Heart right ventricle (tissue), 16 donors: ENCODE measurements around the gene ANKRD13B. TPM values are rescaled to one million over a fixed set of nuclear protein-coding genes. Genes with fewer than 3 reads are reported as not detected.
A peak's percentile ranks its signal among the peaks of the same experiment; 100 is the strongest.

Experiments used
- ATAC-seq, 8 donors: fragments of 200-7000 bp; cut with Tn5 transposase; one replicate each; pipeline ENCODE4 v1.9.1; 2020; ENCODE audit warnings: mild to moderate bottlenecking in 8 of 8, moderate library complexity in 8 of 8, moderate number of reproducible peaks in 1 of 8
- DNase-seq, 2 donors: peaks; one replicate each; pipeline ENCODE4 v3.0.0-alpha.2; 2020
- H3K27ac ChIP-seq, 10 donors: fragments of 200-600 bp; sonication (generic) in 2 of 10; one replicate each; pipeline versions ENCODE4 v1.5.0 to v1.8.0; 2020 to 2022; ENCODE audit warnings: mild to moderate bottlenecking in 3 of 10
- H3K27me3 ChIP-seq, 7 donors: fragments of 200-600 bp; one replicate each; pipeline ENCODE4 v1.8.0; 2021 to 2022; ENCODE audit warnings: mild to moderate bottlenecking in 2 of 7
- H3K36me3 ChIP-seq, 9 donors: fragments of 200-600 bp; sonication (generic) in 1 of 9; one replicate each; pipeline versions ENCODE4 v1.5.0 to v1.8.0; 2020 to 2022; ENCODE audit warnings: mild to moderate bottlenecking in 2 of 9
- H3K4me1 ChIP-seq, 9 donors: fragments of 200-600 bp; sonication (generic) in 1 of 9; one replicate each; pipeline versions ENCODE4 v1.5.0 to v1.8.0; 2020 to 2022; ENCODE audit warnings: mild to moderate bottlenecking in 4 of 9
- H3K4me3 ChIP-seq, 10 donors: fragments of 200-600 bp; sonication (generic) in 2 of 10; one replicate each; pipeline versions ENCODE4 v1.5.0 to v1.8.0; 2020 to 2022; ENCODE audit warnings: mild to moderate bottlenecking in 7 of 10, moderate library complexity in 2 of 10
- H3K9me3 ChIP-seq, 11 donors: fragments of 200-600 bp in 10 of 11; sonication (generic) in 2 of 11; one replicate each; pipeline versions ENCODE4 v1.5.0 to v1.8.0; 2013 to 2022; ENCODE audit warnings: mild to moderate bottlenecking in 2 of 11, control low read depth in 1 of 11, moderate library complexity in 1 of 11
- CTCF ChIP-seq, 9 donors: fragments of 200-600 bp; sonication (generic) in 2 of 9; IDR thresholded peaks; one replicate each; pipeline versions ENCODE4 v1.5.0 to v1.8.0; 2021 to 2022; ENCODE audit warnings: antibody characterized with exemption in 9 of 9, mild to moderate bottlenecking in 5 of 9, moderate library complexity in 1 of 9
- WGBS, 2 donors: extraction: QIAGEN DNeasy Blood & Tissue Kit; methylation state at CpG; one replicate each; pipeline ENCODE4 v1.1.7; 2013; ENCODE audit warnings: inconsistent platforms in 1 of 2; 5-methylcytosine and 5-hydroxymethylcytosine counted together
- intact Hi-C, 10 donors: fragments of 100-400 bp; cut with DNase I; formaldehyde crosslinking; loops; one replicate each; pipeline versions ENCODE4 v1.11.1 to v1.14.2; 2022
- polyA plus RNA-seq, 2 donors: library from polyadenylated mRNA; stranded (reverse); fragments of 200-250 nt; gene quantifications; one replicate each; pipeline ENCODE4 v1.2.3, GENCODE V29; 2013
- total RNA-seq, 10 donors: library from RNA; stranded (reverse); fragmentation: NEBNext Ultra II Directional in 3 of 10; extraction: Animal tissue kit (Norgen Biotek cat#: 25700) in 3 of 10; gene quantifications; one replicate each; pipeline versions ENCODE4 v1.2.1 to v1.2.4, GENCODE V29; 2021 to 2023
- donor health status: Arrhythmogenic right ventricular cardiomyopathy.
- donor health status: ischemic (EF 13 %, LVEDD 7.1; RV severe dilation, severe dysfunction).
- donor health status: healthy with polysubstance abuse.
- donor health status: DM: no; HTN: yes; CAD: no.
- donor health status: DM: no; HTN: no; CAD: no.
- donor health status: ischemic (EF 25% LVEDD 6.9; RV normal size, moderate dysfunction).
- donor health status: ischemic (EF 25% LVEDD 5.7; RV mildly dilated, moderate dysfunction).
- donor health status: healthy.
- donor health status: DM: yes; HTN: yes; CAD: no.
- donor health status: Ischemic cardiomyopathy.
- donor health status: ischemic (EF 35%, LVEDD 5.7; RV mildly dilated, moderate dysfunction).
- donor health status: nonischemic (EF 11% LVEDD 7.7; RV severe dilation, severe dysfunction).
- donor health status: DM: yes; HTN: yes; CAD: no.
- donor health status: PGD.
- donor health status: ischemic (EF 29% LVEDD 5.4; RV normal size, mild dysfunction).
- donor health status: nonischemic (EF 23%, LVEDD 6.1; RV moderate dilation, normal function).

The ANKRD13B gene
- total and polyA plus RNA-seq, 12 donors = 2.5 to 9.7 (median 5.7) TPM

DNA sequence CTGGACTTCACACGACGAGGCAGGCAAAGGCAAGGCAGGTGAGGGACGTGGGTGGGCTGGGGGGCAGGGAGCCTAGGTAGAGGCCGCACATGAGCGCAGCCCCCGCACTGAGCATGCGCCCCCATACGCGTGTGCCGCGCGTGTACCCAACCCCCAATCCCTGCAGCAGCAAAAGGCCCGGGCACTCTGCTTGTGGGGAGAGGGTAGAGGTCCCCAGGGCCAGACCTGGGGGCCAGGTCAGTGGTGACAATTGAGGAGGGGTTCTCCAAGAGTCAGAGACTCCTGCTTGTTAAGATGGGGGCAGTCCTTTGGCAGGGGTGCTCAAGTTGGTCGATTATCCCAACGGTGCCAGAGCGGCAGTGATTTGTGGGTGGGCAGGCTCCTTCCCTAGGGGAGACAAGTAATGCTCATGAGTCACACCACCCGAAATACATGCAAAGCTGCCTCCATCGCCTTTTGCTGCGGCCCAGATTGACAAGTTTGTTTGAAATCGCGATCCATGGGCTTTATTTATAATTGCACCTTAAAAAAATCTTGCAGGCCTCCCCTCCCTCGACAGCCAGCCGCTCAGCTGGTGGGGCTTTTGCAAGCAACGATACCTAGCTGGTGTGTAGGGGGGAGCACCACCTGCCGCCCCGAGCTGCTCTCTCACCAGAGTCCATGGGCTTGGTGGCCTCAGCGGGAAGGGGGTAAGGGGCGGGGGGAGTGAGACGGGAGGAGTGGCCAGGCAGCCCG is 2.4 kb upstream of the ANKRD13B start:
- Histone ChIP-seq H3K4me1 (peaks cover 22 to 85% (median 72%) of the 10 kb centered on the region in 9 donors), H3K27ac (peak overlapping the region; percentile 78 to 95 (median 88)), H3K27me3 (peaks cover 0 to 15% (median 0%) of the 10 kb centered on the region in 7 donors), H3K9me3 (no peaks in the 10 kb centered on the region), H3K4me3 (peak overlapping the region in 9 of 10 donors; percentile 12 to 82 (median 65)), H3K36me3 (no peaks in the 10 kb centered on the region)
- 33 to 36% methylated on average over 30 of the region's 30 CpGs for WGBS, 2 donors
- intact Hi-C loops = loop anchor here in 2 of 10 donors (1.0 kb wide), 1 partner anchor 10 kb away; no protein-coding TSS in a partner anchor
- DNase-seq (peak; percentile 15 to 24), ATAC-seq (peak in 5 of 8 donors; percentile 1 to 4 (median 2))
- TF ChIP-seq CTCF (IDR thresholded peaks at IDR 0.05) = no peak

- peak in 6 of 8 donors; percentile 4 to 26 (median 12) for ATAC-seq
- peak overlapping the region in 9 of 10 donors; percentile 12 to 78 (median 63) for H3K4me3 ChIP-seq
- intact Hi-C loops = loop anchor here in 2 of 10 donors (1.0 kb wide), 1 partner anchor 11 kb away; no protein-coding TSS in a partner anchor
These were observed 1.7 kb upstream of the ANKRD13B start for GRCh38 chr17:29591146-29591736.

GRCh38 chr17:29591737-29592608 is 959 bp upstream of the ANKRD13B start:
- 11 to 14% methylated on average over 25 of the region's 25 CpGs for WGBS, 2 donors
- Histone ChIP-seq H3K4me1 (peaks cover 26 to 85% (median 67%) of the 10 kb centered on the region in 9 donors), H3K9me3 (no peaks in the 10 kb centered on the region), H3K27me3 (peaks cover 0 to 15% (median 0%) of the 10 kb centered on the region in 7 donors), H3K36me3 (no peaks in the 10 kb centered on the region), H3K27ac (peak overlapping the region in 9 of 10 donors; percentile 16 to 95 (median 89)), H3K4me3 (peak overlapping the region in 9 of 10 donors; percentile 12 to 78 (median 63))
- TF ChIP-seq CTCF (IDR thresholded peaks at IDR 0.05) = peak; percentile 29 to 100 (median 98)
- peak; percentile 88 to 93 for DNase-seq
- ATAC-seq = peak; percentile 63 to 87 (median 77)
- intact Hi-C loops = loop anchor here in 2 of 10 donors (1.0 kb wide), 1 partner anchor 12 kb away; no protein-coding TSS in a partner anchor

More at GRCh38 chr17:29591146-29591736, 1.7 kb upstream of the ANKRD13B start:
- no peaks in the 10 kb centered on the region for H3K9me3 ChIP-seq
- DNase-seq = peak; percentile 42 to 54
- no peak for TF ChIP-seq CTCF (IDR thresholded peaks at IDR 0.05)
- peaks cover 25 to 85% (median 67%) of the 10 kb centered on the region in 9 donors for H3K4me1 ChIP-seq
- peak overlapping the region; percentile 16 to 95 (median 88) for H3K27ac ChIP-seq
- 2 to 5% methylated on average over 27 to 31 of the region's 31 CpGs for WGBS, 2 donors
- no peaks in the 10 kb centered on the region for H3K36me3 ChIP-seq
- peaks cover 0 to 15% (median 0%) of the 10 kb centered on the region in 7 donors for H3K27me3 ChIP-seq
